ENCODE results near the gene PKIB.

DNA sequence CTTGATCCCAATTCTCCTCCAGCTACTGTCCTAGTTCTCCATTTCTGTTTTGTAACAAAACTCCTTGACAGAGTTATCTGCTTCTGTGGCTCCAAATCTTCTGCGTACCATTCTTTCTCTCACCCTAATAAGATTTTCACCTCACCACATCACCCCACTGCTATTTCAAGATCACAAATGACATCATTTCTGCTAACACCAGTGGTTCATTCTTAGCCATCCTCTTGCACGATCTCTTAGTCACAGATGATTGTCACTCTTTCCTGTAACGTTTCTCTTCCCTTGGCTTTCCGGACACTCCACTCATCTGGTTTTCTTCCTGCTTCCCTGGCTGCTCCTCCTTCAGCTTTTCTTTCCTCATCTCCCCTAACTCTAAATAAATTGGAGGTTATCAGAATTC, 112.5 kb downstream of the PKIB start:
- TF ChIP-seq POLR2A (IDR thresholded peaks at IDR 0.05; ENCODE audit: low read length): no peak
- TF ChIP-seq GATA1 (IDR thresholded peaks at IDR 0.05; ENCODE audit: low read depth, low read length): no peak

All from erythroblast (primary cell).